A673 (cell line): ENCODE results near the gene BABAM2.

Experiments
- EZH2 ChIP-seq: fragments of 200-600 bp; sonication (generic); IDR thresholded peaks from 2 replicates; pipeline ENCODE4 v1.6.1; 2017; ENCODE audit warnings: borderline replicate concordance, low read depth, mild to moderate bottlenecking, mixed read lengths, antibody characterized with exemption, low read length; ENCODE audit not compliant: poor library complexity, severe bottlenecking
- TF ChIP-seq, protein P1 (sequence below): fragments of 300-800, 200-600 bp; sonication (generic); conservative IDR thresholded peaks from 2 replicates; pipeline ENCODE4 v1.5.1; 2017; ENCODE audit warnings: low read depth, mild to moderate bottlenecking, antibody characterized with exemption, low read length, moderate library complexity, mixed read lengths

DNA sequence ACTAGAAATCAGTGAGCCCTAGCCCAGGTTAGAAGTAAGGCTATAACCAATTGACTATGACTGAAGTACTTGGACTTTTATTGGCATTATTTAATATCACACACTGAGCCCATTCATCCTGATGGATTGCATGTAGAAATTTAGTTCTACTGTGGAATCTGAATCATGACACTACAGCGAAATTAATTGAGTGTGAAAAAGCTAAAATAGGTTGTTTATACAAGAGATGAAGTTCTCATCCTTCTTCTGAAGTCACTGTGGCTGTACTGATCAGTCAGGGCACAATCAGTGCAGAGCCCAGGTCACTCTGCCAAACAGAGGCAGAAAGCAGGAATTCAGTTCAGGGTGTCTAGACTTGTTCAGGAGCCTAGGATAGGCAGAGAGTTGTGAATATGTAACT lies 158.9 kb downstream of the BABAM2 start:
- TF ChIP-seq, protein P1, sequence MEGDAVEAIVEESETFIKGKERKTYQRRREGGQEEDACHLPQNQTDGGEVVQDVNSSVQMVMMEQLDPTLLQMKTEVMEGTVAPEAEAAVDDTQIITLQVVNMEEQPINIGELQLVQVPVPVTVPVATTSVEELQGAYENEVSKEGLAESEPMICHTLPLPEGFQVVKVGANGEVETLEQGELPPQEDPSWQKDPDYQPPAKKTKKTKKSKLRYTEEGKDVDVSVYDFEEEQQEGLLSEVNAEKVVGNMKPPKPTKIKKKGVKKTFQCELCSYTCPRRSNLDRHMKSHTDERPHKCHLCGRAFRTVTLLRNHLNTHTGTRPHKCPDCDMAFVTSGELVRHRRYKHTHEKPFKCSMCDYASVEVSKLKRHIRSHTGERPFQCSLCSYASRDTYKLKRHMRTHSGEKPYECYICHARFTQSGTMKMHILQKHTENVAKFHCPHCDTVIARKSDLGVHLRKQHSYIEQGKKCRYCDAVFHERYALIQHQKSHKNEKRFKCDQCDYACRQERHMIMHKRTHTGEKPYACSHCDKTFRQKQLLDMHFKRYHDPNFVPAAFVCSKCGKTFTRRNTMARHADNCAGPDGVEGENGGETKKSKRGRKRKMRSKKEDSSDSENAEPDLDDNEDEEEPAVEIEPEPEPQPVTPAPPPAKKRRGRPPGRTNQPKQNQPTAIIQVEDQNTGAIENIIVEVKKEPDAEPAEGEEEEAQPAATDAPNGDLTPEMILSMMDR: no peak
- TF ChIP-seq EZH2: no peak
